GM12891 (cell line): ENCODE results near the gene KIAA0825.

ENCODE experiments used
- POLR2A ChIP-seq: IDR thresholded peaks from 2 replicates; pipeline ENCODE4 v1.6.1; 2011; ENCODE audit warnings: low read depth, low read length, control low read depth
- POLR2AphosphoS5 ChIP-seq: IDR thresholded peaks from 2 replicates; pipeline ENCODE4 v1.6.1; 2011; ENCODE audit warnings: low read depth, low read length, control low read depth
- POU2F2 ChIP-seq: IDR thresholded peaks from 2 replicates; pipeline ENCODE4 v1.6.1; 2011; ENCODE audit warnings: low read depth, mild to moderate bottlenecking, control low read depth, low read length, moderate library complexity
- SPI1 ChIP-seq: IDR thresholded peaks from 2 replicates; pipeline ENCODE4 v1.6.1; 2011; ENCODE audit warnings: low read depth, low read length, control low read depth
- TAF1 ChIP-seq: IDR thresholded peaks from 2 replicates; pipeline ENCODE4 v1.6.1; 2011; ENCODE audit warnings: low read depth, low read length, control low read depth

GRCh38 chr5:94459915-94460314, 158.5 kb downstream of the KIAA0825 start:
- no peak for TF ChIP-seq POU2F2
- no peak for TF ChIP-seq POLR2AphosphoS5
- no peak for TF ChIP-seq POLR2A
- no peak for TF ChIP-seq TAF1
- TF ChIP-seq SPI1 = no peak
